CD14-positive monocyte (primary cell): Measurements from ENCODE around the gene ZBTB8B. TPM values are rescaled to one million over a fixed set of nuclear protein-coding genes. Genes with fewer than 3 reads are reported as not detected.

Experiments used
- DNase-seq, 3 donors: peaks; one replicate each; pipeline ENCODE4 v3.0.0-alpha.2; 2011 to 2022
- H2AFZ ChIP-seq: 2 replicates; pipeline ENCODE4 v1.6.0; 2012; ENCODE audit warnings: mild to moderate bottlenecking, low read depth, low read length, inconsistent platforms; ENCODE audit not compliant: insufficient read depth, poor library complexity, severe bottlenecking
- H3K27ac ChIP-seq, 2 donors: 1 replicate in 1 of 2; 2 replicates in 1 of 2; pipeline ENCODE4 v1.5.1; 2012 to 2013; ENCODE audit warnings: low read length in 2 of 2, control low read depth in 1 of 2, inconsistent platforms in 1 of 2, low read depth in 1 of 2, mild to moderate bottlenecking in 1 of 2
- H3K27me3 ChIP-seq, 2 donors: one replicate each; pipeline versions ENCODE4 v1.6.0 to v1.6.1; 2011 to 2013; ENCODE audit warnings: low read length in 2 of 2; ENCODE audit not compliant: control insufficient read depth in 2 of 2, insufficient read depth in 2 of 2
- H3K36me3 ChIP-seq, 2 donors: replicated peaks in 1 of 2; 1 replicate in 1 of 2; 2 replicates in 1 of 2; pipeline versions ENCODE4 v1.5.1 to v1.6.1; 2012 to 2013; ENCODE audit warnings: low read length in 2 of 2, control low read depth in 1 of 2, inconsistent platforms in 1 of 2, mild to moderate bottlenecking in 1 of 2; ENCODE audit not compliant: insufficient read depth in 2 of 2, control insufficient read depth in 1 of 2
- H3K4me1 ChIP-seq, 2 donors: 1 replicate in 1 of 2; 2 replicates in 1 of 2; pipeline versions ENCODE4 v1.5.1 to v1.6.1; 2012 to 2013; ENCODE audit warnings: low read length in 2 of 2, control low read depth in 1 of 2, inconsistent platforms in 1 of 2, mild to moderate bottlenecking in 1 of 2, moderate library complexity in 1 of 2; ENCODE audit not compliant: insufficient read depth in 2 of 2, control insufficient read depth in 1 of 2
- H3K4me2 ChIP-seq: replicated peaks from 2 replicates; pipeline ENCODE3; 2012; ENCODE audit warnings: low read length, moderate library complexity, mild to moderate bottlenecking; ENCODE audit not compliant: poor library complexity, severe bottlenecking; ENCODE audit errors: extremely low read depth
- H3K4me3 ChIP-seq, 3 experiments: fragments of 200-600 bp in 1 of 3; sonication (generic) in 1 of 3; replicated peaks in 1 of 3; 1 replicate in 2 of 3; 2 replicates in 1 of 3; pipeline ENCODE4 v1.5.1; 2011 to 2013; ENCODE audit warnings: low read length in 3 of 3, mild to moderate bottlenecking in 3 of 3, control low read depth in 2 of 3, low read depth in 2 of 3, inconsistent platforms in 1 of 3, moderate library complexity in 1 of 3
- H3K79me2 ChIP-seq: 2 replicates; pipeline ENCODE4 v1.6.0; 2012; ENCODE audit warnings: mild to moderate bottlenecking, control low read depth, inconsistent platforms, low read length, moderate library complexity; ENCODE audit not compliant: insufficient read depth
- H3K9ac ChIP-seq: 2 replicates; pipeline ENCODE4 v1.6.0; 2017; ENCODE audit warnings: low read length, mild to moderate bottlenecking; ENCODE audit not compliant: insufficient read depth, poor library complexity, severe bottlenecking
- H3K9me3 ChIP-seq, 2 donors: replicated peaks in 1 of 2; 1 replicate in 1 of 2; 2 replicates in 1 of 2; pipeline versions ENCODE4 v1.5.1 to v1.6.1; 2012 to 2013; ENCODE audit warnings: low read length in 2 of 2, control low read depth in 1 of 2; ENCODE audit not compliant: control insufficient read depth in 1 of 2, insufficient read depth in 1 of 2
- H4K20me1 ChIP-seq: 2 replicates; pipeline ENCODE4 v1.6.0; 2012; ENCODE audit warnings: mild to moderate bottlenecking, low read length, control low read depth, moderate library complexity; ENCODE audit not compliant: insufficient read depth
- H3K27ac Mint-ChIP-seq, 7 donors: one replicate each; pipeline ENCODE4 v1.8.0; 2020; ENCODE audit warnings: mild to moderate bottlenecking in 7 of 7, mixed read lengths in 7 of 7, moderate library complexity in 6 of 7, inconsistent platforms in 2 of 7
- H3K27me3 Mint-ChIP-seq, 3 donors: one replicate each; pipeline ENCODE4 v1.8.0; 2021 to 2022; ENCODE audit warnings: low read depth in 3 of 3, mild to moderate bottlenecking in 3 of 3, mixed read lengths in 3 of 3, moderate library complexity in 3 of 3, inconsistent platforms in 1 of 3
- H3K36me3 Mint-ChIP-seq, 2 donors: one replicate each; pipeline ENCODE4 v1.8.0; 2020; ENCODE audit warnings: mixed read lengths in 2 of 2, inconsistent platforms in 1 of 2, mild to moderate bottlenecking in 1 of 2
- H3K4me1 Mint-ChIP-seq: one replicate; pipeline ENCODE4 v1.8.0; 2020; ENCODE audit warnings: mild to moderate bottlenecking, mixed read lengths
- H3K4me3 Mint-ChIP-seq, 2 donors: one replicate each; pipeline ENCODE4 v1.8.0; 2020; ENCODE audit warnings: mild to moderate bottlenecking in 2 of 2, mixed read lengths in 2 of 2, moderate library complexity in 1 of 2
- H3K9me3 Mint-ChIP-seq, 7 donors: one replicate each; pipeline ENCODE4 v1.8.0; 2020 to 2022; ENCODE audit warnings: mixed read lengths in 7 of 7, mild to moderate bottlenecking in 6 of 7, moderate library complexity in 6 of 7, inconsistent platforms in 2 of 7
- WGBS: methylation state at CpG from one replicate; pipeline ENCODE4 v1.1.5; 2013; ENCODE audit warnings: missing lambda C conversion rate; ENCODE audit not compliant: insufficient coverage; 5-methylcytosine and 5-hydroxymethylcytosine counted together
- intact Hi-C, 2 donors: fragments of 100-400 bp; cut with micrococcal nuclease; formaldehyde crosslinking; loops; one replicate each; pipeline versions ENCODE4 v1.15.0 to v1.15.1; 2023
- polyA plus RNA-seq, 3 donors: library from polyadenylated mRNA; depleted of rRNA in 1 of 3; unstranded in 2 of 3; stranded (reverse) in 1 of 3; fragments of 300-500 nt in 2 of 3; fragments of >200 nt in 1 of 3; fragmentation: Illumina TruSeq in 2 of 3; gene quantifications; 1 replicate in 2 of 3; 2 replicates in 1 of 3; pipeline ENCODE4 v1.2.3, GENCODE V29; 2012 to 2021
- TF ChIP-seq, protein P1 (sequence below): fragments of 200-600 bp; IDR thresholded peaks from one replicate; pipeline ENCODE4 v1.8.0; 2022; ENCODE audit warnings: antibody characterized with exemption, mild to moderate bottlenecking

Gene ZBTB8B
- polyA plus RNA-seq, 3 donors: not detected

DNA sequence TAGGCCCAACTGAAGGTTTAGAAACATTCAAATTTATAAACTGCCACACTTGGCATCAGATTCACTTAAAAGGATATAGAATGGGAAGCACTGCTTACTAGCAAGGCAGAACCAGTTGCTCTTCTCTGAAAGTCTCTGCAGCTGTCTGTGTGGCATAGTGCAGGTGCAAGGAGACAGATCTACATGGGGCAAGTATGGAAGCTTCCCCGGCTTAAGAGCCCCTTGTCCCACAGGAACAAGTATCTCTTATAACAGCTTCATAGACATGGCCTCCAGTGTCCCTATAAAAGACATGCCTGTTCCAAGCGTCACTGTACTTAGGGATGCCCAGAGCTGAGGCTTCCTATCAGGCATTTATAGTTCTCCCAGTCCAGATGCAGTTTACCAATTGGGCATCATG lies 26.5 kb downstream of the ZBTB8B start:
- Histone ChIP-seq H3K9me3 (no peaks in the 10 kb centered on the region), H3K27ac (no peak overlapping the region), H3K4me2 (no peak overlapping the region), H3K36me3 (no peaks in the 10 kb centered on the region), H3K9ac (no peak overlapping the region), H3K4me1 (no peaks in the 10 kb centered on the region), H3K27me3 (no peaks in the 10 kb centered on the region), H4K20me1 (no peaks in the 10 kb centered on the region), H3K79me2 (no peaks in the 10 kb centered on the region), H2AFZ (no peak overlapping the region), H3K4me3 (no peak overlapping the region)
- 92% methylated on average over 2 of the region's 2 CpGs for WGBS
- TF ChIP-seq, protein P1, sequence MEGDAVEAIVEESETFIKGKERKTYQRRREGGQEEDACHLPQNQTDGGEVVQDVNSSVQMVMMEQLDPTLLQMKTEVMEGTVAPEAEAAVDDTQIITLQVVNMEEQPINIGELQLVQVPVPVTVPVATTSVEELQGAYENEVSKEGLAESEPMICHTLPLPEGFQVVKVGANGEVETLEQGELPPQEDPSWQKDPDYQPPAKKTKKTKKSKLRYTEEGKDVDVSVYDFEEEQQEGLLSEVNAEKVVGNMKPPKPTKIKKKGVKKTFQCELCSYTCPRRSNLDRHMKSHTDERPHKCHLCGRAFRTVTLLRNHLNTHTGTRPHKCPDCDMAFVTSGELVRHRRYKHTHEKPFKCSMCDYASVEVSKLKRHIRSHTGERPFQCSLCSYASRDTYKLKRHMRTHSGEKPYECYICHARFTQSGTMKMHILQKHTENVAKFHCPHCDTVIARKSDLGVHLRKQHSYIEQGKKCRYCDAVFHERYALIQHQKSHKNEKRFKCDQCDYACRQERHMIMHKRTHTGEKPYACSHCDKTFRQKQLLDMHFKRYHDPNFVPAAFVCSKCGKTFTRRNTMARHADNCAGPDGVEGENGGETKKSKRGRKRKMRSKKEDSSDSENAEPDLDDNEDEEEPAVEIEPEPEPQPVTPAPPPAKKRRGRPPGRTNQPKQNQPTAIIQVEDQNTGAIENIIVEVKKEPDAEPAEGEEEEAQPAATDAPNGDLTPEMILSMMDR: no peak
- Mint-ChIP-seq H3K36me3 (no peaks in the 10 kb centered on the region), H3K4me3 (no peak overlapping the region), H3K9me3 (no peaks in the 10 kb centered on the region), H3K4me1 (peaks cover 5% of the 10 kb centered on the region), H3K27ac (no peak overlapping the region), H3K27me3 (peaks cover 1 to 10% (median 6%) of the 10 kb centered on the region in 3 donors)
- intact Hi-C loops: no loop called here
- DNase-seq: no peak

DNA sequence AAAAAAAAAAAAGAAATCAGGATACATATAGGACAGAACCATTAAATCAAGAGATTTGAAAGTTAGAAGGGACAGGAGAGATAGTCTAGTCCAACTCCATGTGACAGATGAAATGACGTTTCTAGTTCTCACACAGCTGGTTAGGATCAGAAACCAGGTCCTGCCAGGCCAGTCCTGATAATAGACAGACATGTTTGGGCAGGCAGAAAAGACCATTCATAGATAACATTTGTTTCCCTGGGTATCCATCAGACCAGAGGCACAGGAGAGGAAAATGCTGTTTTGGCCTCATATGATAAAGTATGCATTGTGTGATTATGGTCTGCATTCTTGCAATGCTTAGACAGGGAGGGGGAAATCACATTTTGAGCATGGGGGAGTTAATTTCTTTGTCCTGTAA lies 29.3 kb downstream of the ZBTB8B start:
- intact Hi-C loops: no loop called here
- H3K27ac Mint-ChIP-seq: peak overlapping the region in 1 of 7 donors; percentile 13
- no peak overlapping the region for H3K27ac ChIP-seq
- H3K36me3 ChIP-seq: no peaks in the 10 kb centered on the region
- no peaks in the 10 kb centered on the region for H4K20me1 ChIP-seq
- no peak overlapping the region for H3K4me2 ChIP-seq
- DNase-seq: no peak
- H3K4me1 Mint-ChIP-seq: peaks cover 5% of the 10 kb centered on the region
- H3K36me3 Mint-ChIP-seq: no peaks in the 10 kb centered on the region
- H3K4me1 ChIP-seq: no peaks in the 10 kb centered on the region
- no peaks in the 10 kb centered on the region for H3K27me3 ChIP-seq
- no peaks in the 10 kb centered on the region for H3K79me2 ChIP-seq
- H3K9me3 ChIP-seq: no peaks in the 10 kb centered on the region
- no peak overlapping the region for H3K4me3 ChIP-seq
- H3K9me3 Mint-ChIP-seq: peaks cover 0 to 2% (median 0%) of the 10 kb centered on the region in 7 donors
- H3K27me3 Mint-ChIP-seq: peaks cover 2 to 9% (median 5%) of the 10 kb centered on the region in 3 donors
- H3K9ac ChIP-seq: no peak overlapping the region
- no peak overlapping the region for H2AFZ ChIP-seq
- H3K4me3 Mint-ChIP-seq: no peak overlapping the region
- TF ChIP-seq, protein P1: no peak
- no CpG with 5 or more reads among the region's 1 CpG for WGBS
